Tibial nerve (tissue), 4 donors: Measurements from ENCODE around the gene ANKRD40.

Experiments
- EP300 ChIP-seq, 2 donors: sonication (generic); formaldehyde crosslinking; IDR thresholded peaks; one replicate each; pipeline ENCODE4 v1.6.1; 2017; ENCODE audit warnings: antibody characterized with exemption in 2 of 2, mild to moderate bottlenecking in 1 of 2
- POLR2A ChIP-seq, 2 donors: fragments of 450-650 bp; IDR thresholded peaks; one replicate each; pipeline ENCODE4 v1.6.1; 2017; ENCODE audit warnings: antibody characterized with exemption in 2 of 2, mild to moderate bottlenecking in 2 of 2, moderate library complexity in 2 of 2
- TF ChIP-seq, protein P1 (sequence below), 5 experiments: fragments of 200-600 bp in 3 of 5; fragments of 450-650 bp in 2 of 5; sonication (generic) in 3 of 5; IDR thresholded peaks; one replicate each; pipeline ENCODE4 v1.5.1; 2016 to 2019; ENCODE audit warnings: antibody characterized with exemption in 5 of 5, mild to moderate bottlenecking in 3 of 5, moderate library complexity in 2 of 5

DNA sequence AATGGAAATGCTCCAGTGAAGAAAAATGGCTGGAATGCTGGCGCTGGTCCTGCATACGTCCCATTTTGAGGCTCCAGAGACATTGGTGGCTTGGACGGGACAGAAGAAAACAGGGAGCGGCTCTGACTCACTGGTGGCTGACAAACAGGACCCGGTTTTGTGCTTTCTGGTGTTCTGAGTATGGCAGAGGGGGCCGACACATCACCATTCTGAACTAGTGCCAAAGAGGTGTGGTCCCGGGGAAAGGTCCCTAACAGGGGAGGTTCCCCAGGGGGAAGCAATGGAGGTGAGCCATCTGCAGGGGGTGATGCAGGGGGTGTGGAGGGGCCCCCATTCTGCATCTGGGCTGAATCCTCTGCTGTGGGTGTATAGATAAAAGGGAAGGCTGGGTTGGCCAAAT, 8.3 kb downstream of the ANKRD40 start:
- TF ChIP-seq, protein P1, sequence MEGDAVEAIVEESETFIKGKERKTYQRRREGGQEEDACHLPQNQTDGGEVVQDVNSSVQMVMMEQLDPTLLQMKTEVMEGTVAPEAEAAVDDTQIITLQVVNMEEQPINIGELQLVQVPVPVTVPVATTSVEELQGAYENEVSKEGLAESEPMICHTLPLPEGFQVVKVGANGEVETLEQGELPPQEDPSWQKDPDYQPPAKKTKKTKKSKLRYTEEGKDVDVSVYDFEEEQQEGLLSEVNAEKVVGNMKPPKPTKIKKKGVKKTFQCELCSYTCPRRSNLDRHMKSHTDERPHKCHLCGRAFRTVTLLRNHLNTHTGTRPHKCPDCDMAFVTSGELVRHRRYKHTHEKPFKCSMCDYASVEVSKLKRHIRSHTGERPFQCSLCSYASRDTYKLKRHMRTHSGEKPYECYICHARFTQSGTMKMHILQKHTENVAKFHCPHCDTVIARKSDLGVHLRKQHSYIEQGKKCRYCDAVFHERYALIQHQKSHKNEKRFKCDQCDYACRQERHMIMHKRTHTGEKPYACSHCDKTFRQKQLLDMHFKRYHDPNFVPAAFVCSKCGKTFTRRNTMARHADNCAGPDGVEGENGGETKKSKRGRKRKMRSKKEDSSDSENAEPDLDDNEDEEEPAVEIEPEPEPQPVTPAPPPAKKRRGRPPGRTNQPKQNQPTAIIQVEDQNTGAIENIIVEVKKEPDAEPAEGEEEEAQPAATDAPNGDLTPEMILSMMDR (IDR thresholded peaks at IDR 0.05), result no peak
- TF ChIP-seq POLR2A (IDR thresholded peaks at IDR 0.05) (no peak), EP300 (IDR thresholded peaks at IDR 0.05) (no peak)
